Measurements from ENCODE around the gene HASPIN.

DNA sequence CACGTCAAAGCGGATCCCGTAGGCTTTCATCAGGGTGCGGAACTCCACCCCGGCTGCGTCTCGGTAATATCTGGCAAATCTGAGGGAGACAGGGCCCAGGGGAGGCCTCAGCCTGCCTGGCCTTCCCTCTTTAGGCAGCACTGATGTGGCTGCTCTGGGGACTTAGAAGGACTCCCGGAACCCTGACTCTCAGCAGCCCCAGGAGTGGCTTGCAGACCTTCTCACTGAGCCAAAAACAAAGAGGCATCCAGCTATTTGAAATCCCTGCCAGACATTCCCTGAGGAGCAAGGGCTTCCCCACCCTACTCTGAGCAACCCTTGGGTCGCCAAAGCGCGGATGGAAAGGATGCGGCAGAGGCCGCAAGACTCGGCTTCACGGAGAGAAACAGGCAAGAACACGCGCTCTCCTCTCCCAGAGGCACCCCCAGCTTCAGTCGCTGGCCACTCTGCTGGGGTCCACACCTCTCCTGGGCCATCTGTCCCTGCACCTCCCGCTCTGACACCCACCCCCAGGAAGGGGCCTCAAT lies 35.6 kb upstream of the HASPIN start:
- TF ChIP-seq, protein P1, sequence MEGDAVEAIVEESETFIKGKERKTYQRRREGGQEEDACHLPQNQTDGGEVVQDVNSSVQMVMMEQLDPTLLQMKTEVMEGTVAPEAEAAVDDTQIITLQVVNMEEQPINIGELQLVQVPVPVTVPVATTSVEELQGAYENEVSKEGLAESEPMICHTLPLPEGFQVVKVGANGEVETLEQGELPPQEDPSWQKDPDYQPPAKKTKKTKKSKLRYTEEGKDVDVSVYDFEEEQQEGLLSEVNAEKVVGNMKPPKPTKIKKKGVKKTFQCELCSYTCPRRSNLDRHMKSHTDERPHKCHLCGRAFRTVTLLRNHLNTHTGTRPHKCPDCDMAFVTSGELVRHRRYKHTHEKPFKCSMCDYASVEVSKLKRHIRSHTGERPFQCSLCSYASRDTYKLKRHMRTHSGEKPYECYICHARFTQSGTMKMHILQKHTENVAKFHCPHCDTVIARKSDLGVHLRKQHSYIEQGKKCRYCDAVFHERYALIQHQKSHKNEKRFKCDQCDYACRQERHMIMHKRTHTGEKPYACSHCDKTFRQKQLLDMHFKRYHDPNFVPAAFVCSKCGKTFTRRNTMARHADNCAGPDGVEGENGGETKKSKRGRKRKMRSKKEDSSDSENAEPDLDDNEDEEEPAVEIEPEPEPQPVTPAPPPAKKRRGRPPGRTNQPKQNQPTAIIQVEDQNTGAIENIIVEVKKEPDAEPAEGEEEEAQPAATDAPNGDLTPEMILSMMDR (IDR thresholded peaks at IDR 0.05): no peak
- TF ChIP-seq POLR2AphosphoS5 (IDR thresholded peaks at IDR 0.05) (no peak), POLR2A (IDR thresholded peaks at IDR 0.05; ENCODE audit: low read depth) (no peak), EP300 (IDR thresholded peaks at IDR 0.05) (no peak)

Measured in esophagus muscularis mucosa (tissue), 4 donors.